ENCODE results near the gene IRX3.

The IRX3 gene

DNA sequence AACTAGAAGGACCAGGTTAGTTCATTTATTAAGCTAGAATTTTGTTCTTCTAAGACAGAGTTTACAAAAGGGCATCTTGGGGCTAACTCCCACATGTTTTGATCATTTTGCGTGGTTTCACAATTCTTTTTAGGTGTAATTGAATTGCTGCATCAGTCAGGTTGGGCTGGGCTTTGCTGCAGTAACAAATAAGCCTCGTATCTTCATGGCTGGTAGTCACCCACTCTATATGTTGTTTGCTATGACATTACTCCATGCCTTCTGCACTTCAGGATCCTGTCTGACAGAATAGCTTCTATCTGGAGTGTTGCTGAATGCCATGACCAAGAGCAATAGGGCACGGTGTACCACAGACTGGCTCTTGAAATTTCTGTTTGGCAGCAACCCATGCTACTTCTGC, 10.6 kb upstream of the IRX3 start:
- Histone ChIP-seq H3K4me1 (no peaks in the 10 kb centered on the region), H3K27me3 (no peaks in the 10 kb centered on the region), H3K4me3 (ENCODE audit: low read depth, low read length) (no peak overlapping the region), H3K9me3 (no peaks in the 10 kb centered on the region; the same call in 1 of the 2 replicates), H3K36me3 (no peaks in the 10 kb centered on the region)
- TF ChIP-seq, protein P1, sequence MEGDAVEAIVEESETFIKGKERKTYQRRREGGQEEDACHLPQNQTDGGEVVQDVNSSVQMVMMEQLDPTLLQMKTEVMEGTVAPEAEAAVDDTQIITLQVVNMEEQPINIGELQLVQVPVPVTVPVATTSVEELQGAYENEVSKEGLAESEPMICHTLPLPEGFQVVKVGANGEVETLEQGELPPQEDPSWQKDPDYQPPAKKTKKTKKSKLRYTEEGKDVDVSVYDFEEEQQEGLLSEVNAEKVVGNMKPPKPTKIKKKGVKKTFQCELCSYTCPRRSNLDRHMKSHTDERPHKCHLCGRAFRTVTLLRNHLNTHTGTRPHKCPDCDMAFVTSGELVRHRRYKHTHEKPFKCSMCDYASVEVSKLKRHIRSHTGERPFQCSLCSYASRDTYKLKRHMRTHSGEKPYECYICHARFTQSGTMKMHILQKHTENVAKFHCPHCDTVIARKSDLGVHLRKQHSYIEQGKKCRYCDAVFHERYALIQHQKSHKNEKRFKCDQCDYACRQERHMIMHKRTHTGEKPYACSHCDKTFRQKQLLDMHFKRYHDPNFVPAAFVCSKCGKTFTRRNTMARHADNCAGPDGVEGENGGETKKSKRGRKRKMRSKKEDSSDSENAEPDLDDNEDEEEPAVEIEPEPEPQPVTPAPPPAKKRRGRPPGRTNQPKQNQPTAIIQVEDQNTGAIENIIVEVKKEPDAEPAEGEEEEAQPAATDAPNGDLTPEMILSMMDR (IDR thresholded peaks at IDR 0.05; ENCODE audit: low read depth, low read length) = no peak
- no peak for DNase-seq

- no peaks in the 10 kb centered on the region for H3K36me3 ChIP-seq
- TF ChIP-seq, protein P1 (IDR thresholded peaks at IDR 0.05; ENCODE audit: low read depth, low read length) = no peak
- DNase-seq = no peak
Measured at GRCh38 chr16:54296543-54296942, 10.0 kb upstream of the IRX3 start.

DNA sequence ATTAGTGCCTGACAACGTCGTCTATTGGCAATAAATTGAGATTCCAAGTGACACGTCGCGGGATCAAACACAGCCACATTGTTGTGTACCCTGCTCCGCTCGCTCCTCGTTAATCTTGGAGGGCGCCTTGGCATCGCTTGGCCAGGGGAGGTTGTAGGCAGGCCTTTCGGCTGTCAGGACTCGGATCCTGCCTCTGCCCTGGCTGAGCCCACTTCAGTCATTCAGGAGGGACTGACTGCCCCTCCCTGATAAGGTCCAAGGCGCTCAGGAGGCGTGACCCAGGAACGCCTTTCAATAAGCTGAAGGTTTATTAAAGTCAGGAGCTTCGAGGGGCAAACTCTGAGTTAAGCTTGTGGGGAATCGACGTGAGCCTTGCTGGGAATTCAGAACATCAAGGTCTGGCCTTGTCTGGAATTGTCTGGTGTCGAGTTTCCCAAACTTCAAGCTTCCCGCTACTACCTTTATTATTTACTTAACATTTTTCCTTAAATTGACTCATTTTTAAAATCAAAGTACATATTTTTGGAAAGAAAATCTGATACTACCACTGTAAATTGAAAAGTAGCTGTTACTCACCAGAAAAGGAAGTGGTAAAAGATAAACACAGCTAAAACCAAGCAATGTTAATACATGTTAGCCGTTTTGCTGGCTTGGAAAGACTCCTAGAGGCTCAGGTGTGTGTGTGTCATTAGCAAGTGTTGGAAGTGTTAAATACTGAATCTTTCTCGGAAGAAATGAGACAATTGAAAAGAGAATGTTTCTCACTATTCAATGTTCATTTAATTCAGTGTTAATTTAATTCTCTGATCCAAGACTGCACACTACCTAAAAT, 5.3 kb upstream of the IRX3 start:
- TF ChIP-seq, protein P1 (IDR thresholded peaks at IDR 0.05; ENCODE audit: low read depth, low read length) = no peak
- H3K27me3 ChIP-seq = peaks cover 29% of the 10 kb centered on the region
- no peak for DNase-seq
- no peaks in the 10 kb centered on the region for H3K9me3 ChIP-seq
- H3K4me3 ChIP-seq (ENCODE audit: low read depth, low read length) = no peak overlapping the region
- H3K4me1 ChIP-seq = no peaks in the 10 kb centered on the region
- no peaks in the 10 kb centered on the region for H3K36me3 ChIP-seq

More at GRCh38 chr16:54296543-54296942, 10.0 kb upstream of the IRX3 start:
- H3K4me1 ChIP-seq = no peaks in the 10 kb centered on the region
- H3K27me3 ChIP-seq = no peaks in the 10 kb centered on the region
- no peak overlapping the region for H3K4me3 ChIP-seq (ENCODE audit: low read depth, low read length)
- no peaks in the 10 kb centered on the region; the same call in 1 of the 2 replicates for H3K9me3 ChIP-seq

DNA sequence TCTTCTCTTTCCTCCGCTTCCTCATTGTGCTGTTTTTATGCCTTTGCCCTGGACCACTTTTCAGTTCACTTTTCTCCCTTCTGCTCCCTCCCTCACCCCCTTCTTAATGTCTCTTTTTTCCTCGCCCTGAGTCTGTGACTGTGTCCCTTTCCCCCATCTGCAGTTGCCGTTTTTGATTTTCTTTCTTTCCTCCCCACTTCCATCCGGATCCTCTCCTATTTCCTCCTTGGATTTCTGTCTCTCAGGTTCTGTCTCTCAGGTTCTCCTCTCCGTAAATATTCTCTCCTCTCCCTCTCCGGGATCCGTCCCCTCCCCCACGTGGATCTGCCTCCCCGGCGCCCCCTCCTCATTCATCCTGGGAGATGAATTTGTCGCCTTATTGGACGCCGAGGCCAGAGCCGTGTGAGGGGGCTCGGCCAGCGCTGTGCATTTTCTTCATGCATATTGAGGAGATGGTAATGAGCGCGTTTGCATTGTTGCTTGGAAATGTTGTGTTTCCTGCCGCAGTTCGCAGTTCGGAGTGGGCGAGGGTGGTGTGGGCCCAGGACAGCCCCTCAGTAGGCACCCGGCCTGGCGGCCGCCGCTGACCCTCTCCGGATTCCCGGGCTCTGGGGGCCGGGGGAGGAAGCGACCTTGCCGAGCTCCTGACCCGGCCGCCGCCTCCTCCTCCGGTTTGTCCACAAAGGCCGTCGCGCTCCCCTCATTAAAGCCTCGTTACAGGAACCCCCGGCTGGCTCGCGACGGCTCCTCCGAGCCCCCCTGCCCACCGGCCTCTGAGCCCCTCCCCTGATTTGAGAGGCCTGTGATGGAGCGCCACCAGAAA, 4.5 kb upstream of the IRX3 start:
- Histone ChIP-seq H3K36me3 (no peaks in the 10 kb centered on the region), H3K4me1 (no peaks in the 10 kb centered on the region), H3K9me3 (no peaks in the 10 kb centered on the region), H3K27me3 (peaks cover 38% of the 10 kb centered on the region), H3K4me3 (ENCODE audit: low read depth, low read length) (no peak overlapping the region)
- TF ChIP-seq, protein P1 (IDR thresholded peaks at IDR 0.05; ENCODE audit: low read depth, low read length) = no peak
- no peak for DNase-seq

DNA sequence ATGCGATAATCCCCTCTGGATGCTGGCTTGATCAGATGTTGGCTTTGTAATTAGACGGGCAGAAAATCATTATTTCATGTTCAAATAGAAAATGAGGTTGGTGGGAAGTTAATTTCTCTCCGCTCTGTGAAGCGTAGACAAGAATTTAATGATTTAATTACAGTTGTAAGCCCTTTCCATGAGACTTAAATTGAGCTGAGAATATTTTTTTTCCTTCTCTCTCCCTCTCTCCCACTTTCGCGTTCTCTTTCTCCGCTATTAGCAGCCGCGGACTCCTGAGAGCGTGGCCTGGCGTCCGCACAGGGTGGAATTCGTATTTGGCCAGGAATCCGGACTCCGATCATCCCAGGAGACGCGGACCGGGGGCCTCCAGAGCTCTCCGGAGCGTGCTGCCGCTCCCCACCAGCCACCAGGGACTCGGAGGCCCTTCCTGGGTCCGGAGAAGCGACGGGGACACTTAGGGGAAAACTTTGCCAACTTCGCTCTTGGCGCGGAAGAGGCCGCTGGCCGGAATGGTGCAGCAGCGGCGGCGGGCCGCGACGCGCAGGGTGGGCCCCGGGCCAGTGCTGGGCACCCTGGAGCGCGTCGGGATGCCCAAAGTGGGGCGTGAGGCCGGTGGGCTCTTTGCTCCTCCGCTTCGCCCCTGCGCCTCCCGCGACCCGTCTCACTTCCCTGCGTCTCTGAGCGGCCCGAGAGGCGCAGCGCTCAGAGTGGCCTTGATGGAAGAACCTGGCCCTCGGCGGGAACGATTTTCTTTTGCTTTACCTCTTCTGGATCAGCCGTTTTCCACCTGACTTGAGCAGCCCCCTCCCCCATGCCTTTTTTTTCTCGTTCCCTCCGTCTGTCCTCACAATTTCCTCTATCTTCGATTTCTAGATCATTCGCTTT, 3.6 kb upstream of the IRX3 start:
- Histone ChIP-seq H3K27me3 (peaks cover 46% of the 10 kb centered on the region), H3K4me1 (no peaks in the 10 kb centered on the region), H3K4me3 (ENCODE audit: low read depth, low read length) (no peak overlapping the region), H3K9me3 (no peaks in the 10 kb centered on the region), H3K36me3 (no peaks in the 10 kb centered on the region)
- no peak for DNase-seq
- TF ChIP-seq, protein P1 (IDR thresholded peaks at IDR 0.05; ENCODE audit: low read depth, low read length) = no peak
